Stimulated activated CD8-positive, alpha-beta memory T cell treated with anti-CD3 and anti-CD28 coated beads, Interleukin-15, amount 100 ng/mL, for 1 hour (primary cell): Measurements from ENCODE around the gene NDOR1.
"Not testable (repeated sequence)": the region's sequence is repeated elsewhere in the genome, so short reads cannot be mapped to it uniquely, and the experiment has no call there.

ENCODE experiments used
- DNase-seq: peaks from one replicate; pipeline ENCODE4 v3.0.0-alpha.2; 2020; ENCODE audit warnings: low read depth

Gene NDOR1

GRCh38 chr9:137232510-137232909 is 27.0 kb downstream of the NDOR1 start:
- no peak for DNase-seq

GRCh38 chr9:137233143-137233980 is 27.9 kb downstream of the NDOR1 start:
- DNase-seq = no peak

GRCh38 chr9:137234055-137234697 is 28.7 kb downstream of the NDOR1 start:
- DNase-seq = no peak

GRCh38 chr9:137234758-137235423 is 29.4 kb downstream of the NDOR1 start:
- no peak for DNase-seq

GRCh38 chr9:137235424-137236237 is 30.1 kb downstream of the NDOR1 start:
- DNase-seq = no peak

- DNase-seq = peak; percentile 87
Observed at GRCh38 chr9:137236238-137236935, 30.9 kb downstream of the NDOR1 start.

GRCh38 chr9:137236936-137237421 is 31.5 kb downstream of the NDOR1 start:
- DNase-seq = no peak

- no peak for DNase-seq
Observed at GRCh38 chr9:137237759-137238726, 32.5 kb downstream of the NDOR1 start.

- DNase-seq = not testable (repeated sequence)
Observed at GRCh38 chr9:137239541-137240200, 34.2 kb downstream of the NDOR1 start.

- DNase-seq = peak; percentile 27
Observed at GRCh38 chr9:137240318-137240840, 34.9 kb downstream of the NDOR1 start.

GRCh38 chr9:137240841-137241489 is 35.5 kb downstream of the NDOR1 start, which contains the start of gene TUBB4B:
Gene TUBB4B, plus strand, starts transcription at chr9:137241287. Its CDS starts 74 bp downstream, at chr9:137241361.
- DNase-seq = peak; percentile 95

GRCh38 chr9:137241490-137242268 is 36.2 kb downstream of the NDOR1 start:
- peak; percentile 40 for DNase-seq

GRCh38 chr9:137242269-137243203 is 37.0 kb downstream of the NDOR1 start:
- no peak for DNase-seq

- DNase-seq = not testable (repeated sequence)
Observed at GRCh38 chr9:137243266-137243625, 37.7 kb downstream of the NDOR1 start.

GRCh38 chr9:137243626-137244485 is 38.4 kb downstream of the NDOR1 start:
- DNase-seq = no peak
